GM20431 (cell line): ENCODE results near the gene PLSCR1.
"Not testable (repeated sequence)": the region's sequence is repeated elsewhere in the genome, so short reads cannot be mapped to it uniquely, and the experiment has no call there.

Experiments used
- in situ Hi-C: fragments of 300-500 bp; cut with MseI, MboI; formaldehyde crosslinking; loops from one replicate; pipeline ENCODE4 v1.15.0; 2020; ENCODE audit warnings: low sequenced_read_pairs; ENCODE audit not compliant: unreplicated experiment

PLSCR1 gene

DNA sequence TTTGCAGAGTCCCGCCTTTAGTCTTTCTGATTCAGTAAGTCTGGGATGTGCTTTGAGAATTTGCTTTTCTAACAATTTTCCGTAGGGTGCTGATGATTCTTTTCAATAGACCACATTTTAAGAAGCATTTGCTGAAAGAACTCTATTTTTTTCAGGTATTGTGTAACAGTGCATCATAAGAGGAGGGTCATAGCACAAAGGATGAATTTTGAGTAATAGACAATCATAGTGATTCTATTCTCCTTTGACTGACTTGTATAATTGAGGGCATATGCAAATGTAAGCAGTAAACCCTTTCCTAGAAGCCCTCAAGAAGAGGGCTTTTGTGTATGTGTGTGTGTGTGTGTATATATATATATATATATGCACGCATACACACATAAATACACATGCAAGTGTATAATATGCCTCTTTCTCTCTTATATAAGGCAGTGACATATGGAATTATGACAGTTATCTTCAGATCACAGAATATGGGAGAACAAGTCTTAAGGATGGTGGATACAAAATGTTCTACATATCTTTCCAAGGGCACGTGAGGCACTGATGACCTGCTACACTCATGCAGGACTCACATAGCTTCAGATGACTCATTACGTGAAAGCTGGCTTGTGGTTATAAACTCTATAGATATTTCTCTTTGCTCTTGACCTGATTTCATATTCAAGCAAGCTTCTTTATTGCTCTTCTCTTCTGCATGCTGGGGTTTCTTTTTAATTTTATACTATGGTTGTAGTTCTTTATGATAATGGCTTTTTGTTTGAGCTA is 6.5 kb upstream of the PLSCR1 start:
- in situ Hi-C loops: loop anchor here (25.0 kb wide), 1 partner anchor 339 kb away; no protein-coding TSS in a partner anchor

DNA sequence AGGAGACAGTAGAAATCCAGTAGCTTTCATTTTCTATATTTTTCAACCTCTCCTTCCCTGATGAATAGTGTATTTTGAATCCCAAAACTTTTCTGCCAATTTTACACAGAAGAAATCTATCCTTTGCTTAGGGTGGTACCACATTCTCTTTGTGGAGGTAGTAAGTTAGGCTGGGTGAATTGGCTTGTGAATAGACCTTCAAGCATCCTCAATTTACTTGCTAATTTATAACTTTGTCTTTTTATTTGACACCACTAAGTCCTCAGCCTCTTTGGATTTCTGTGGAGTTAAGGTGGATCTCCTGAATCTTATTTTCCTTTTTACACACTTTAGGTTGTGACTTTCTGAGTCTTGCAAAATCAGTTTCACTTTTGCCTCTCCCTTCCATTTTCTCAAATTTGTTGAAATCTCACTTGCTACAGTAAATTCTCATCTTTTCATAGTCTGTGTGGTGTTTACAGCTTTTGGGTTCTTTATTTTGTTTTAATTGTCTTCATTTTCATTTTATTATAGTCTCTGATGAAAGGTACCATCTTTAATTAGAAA is 5.7 kb upstream of the PLSCR1 start:
- in situ Hi-C loops: loop anchor here (25.0 kb wide), 1 partner anchor 338 kb away; no protein-coding TSS in a partner anchor

- in situ Hi-C loops: no loop called here
Measured at GRCh38 chr3:146547235-146547835, 2.9 kb upstream of the PLSCR1 start.

DNA sequence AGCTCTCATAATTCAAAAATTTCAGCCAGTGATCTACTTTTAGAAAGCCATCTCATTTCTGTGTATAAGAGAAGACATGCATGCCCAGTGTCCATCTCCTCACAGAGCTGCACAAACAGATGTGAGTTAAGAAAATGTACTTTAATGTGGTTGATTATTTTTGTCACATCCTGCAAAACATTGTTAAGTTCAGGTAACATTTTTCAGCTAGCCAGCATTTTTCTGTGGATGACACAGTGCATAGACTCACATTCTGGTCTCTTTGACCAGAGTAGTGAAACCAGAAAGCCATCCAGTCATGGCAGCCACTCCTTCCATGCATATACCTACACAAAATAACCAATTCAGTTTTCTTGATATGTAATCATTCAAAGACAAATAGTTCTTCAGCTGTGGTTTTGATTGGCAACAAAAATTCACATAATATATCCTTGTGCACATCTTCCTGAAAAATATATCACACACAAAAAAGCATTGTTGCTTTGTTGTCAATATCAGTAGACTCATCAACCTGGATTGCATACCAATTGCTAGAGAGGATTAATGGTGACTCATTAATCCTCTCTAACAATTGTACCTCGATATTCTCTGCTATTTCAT is 2.1 kb upstream of the PLSCR1 start:
- in situ Hi-C loops: no loop called here

- in situ Hi-C loops: no loop called here
Measured at GRCh38 chr3:146544929-146545528, 622 bp upstream of the PLSCR1 start.

GRCh38 chr3:146543461-146544001 is 876 bp downstream of the PLSCR1 start:
- in situ Hi-C loops: no loop called here

GRCh38 chr3:146542978-146543377 is 1.4 kb downstream of the PLSCR1 start:
- in situ Hi-C loops: no loop called here

- in situ Hi-C loops: no loop called here
Measured at GRCh38 chr3:146542179-146542578, 2.2 kb downstream of the PLSCR1 start.

GRCh38 chr3:146540978-146541377 is 3.4 kb downstream of the PLSCR1 start:
- in situ Hi-C loops: no loop called here

- in situ Hi-C loops: no loop called here
Measured at GRCh38 chr3:146540236-146540635, 4.2 kb downstream of the PLSCR1 start.

DNA sequence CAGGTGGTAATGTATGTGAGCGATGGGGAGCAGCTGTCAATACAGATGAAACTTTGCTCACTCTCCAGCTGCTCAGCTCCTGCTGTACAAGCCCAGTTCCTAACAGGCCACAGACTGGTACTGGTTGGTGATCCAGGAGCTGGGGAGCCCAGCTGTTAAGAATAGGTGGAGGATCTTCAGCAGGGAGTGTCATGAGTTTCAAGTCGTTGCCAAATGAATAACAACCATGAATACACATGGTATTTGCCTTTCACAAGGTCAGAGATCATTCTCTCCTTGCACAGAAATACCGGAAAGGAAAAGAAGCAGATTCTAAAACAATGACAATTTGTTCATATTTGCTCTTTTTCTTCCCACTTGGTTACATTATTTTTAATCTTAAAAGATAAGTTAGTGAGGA is 5.1 kb downstream of the PLSCR1 start:
- in situ Hi-C loops: no loop called here

GRCh38 chr3:146537603-146538002 is 6.8 kb downstream of the PLSCR1 start:
- in situ Hi-C loops: no loop called here

DNA sequence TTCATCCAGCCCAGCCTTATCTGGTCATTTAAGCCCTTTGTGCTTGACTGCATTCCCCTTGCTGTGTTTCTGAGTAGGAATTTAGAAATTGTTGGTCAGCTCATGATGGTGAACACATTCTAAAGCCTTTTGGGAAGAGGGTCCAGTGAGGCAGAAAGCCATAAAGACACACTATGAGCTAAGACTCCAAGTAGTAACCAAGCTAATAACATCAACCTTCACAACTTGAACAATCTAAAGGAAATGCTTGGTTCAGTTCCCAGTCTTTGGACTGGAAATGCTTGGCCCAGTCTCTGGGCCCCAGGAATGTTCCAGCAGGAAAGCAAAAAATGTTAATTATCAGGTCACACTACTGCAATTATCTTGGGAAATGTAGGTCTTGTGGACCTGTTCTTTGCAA is 7.7 kb downstream of the PLSCR1 start:
- in situ Hi-C loops: no loop called here

DNA sequence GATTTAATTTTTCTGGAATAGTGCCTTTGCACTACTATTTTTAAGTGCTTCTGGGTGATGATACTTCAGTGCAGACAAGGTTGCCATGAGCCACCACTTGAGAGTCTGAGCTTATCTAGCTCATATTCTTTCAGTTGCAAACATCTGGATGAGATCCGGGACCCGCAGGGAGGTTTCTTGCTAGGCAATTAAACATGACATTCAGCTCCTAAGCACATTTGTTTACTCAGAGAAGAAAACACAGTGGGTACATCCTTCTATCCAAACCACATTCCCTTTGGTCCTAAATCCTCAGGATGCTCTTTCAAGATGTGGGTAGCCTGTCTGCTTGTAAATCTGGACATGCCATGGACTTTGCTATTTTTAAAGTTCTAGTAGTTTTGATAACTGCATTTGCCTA is 12.0 kb downstream of the PLSCR1 start:
- in situ Hi-C loops: no loop called here

GRCh38 chr3:146530609-146531008 is 13.8 kb downstream of the PLSCR1 start:
- in situ Hi-C loops: no loop called here

DNA sequence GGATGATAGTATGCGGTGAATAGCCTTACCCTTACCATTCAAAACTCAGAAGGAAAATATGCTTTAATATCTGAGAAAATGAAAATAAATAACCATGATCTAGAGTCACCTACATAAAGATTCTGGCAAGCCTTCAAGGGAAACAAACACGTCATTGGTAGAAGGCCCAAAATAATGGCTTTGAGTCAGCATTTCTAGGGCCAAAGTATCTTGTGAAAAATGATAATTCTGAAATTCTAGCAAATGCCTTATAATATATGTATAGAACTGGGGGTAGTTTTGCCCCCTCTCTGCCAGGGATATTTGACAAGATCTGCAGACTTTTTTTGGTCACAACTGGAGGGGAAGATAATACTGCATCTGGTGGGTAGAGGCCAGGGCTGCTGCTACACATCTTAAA is 15.4 kb downstream of the PLSCR1 start:
- in situ Hi-C loops: no loop called here

DNA sequence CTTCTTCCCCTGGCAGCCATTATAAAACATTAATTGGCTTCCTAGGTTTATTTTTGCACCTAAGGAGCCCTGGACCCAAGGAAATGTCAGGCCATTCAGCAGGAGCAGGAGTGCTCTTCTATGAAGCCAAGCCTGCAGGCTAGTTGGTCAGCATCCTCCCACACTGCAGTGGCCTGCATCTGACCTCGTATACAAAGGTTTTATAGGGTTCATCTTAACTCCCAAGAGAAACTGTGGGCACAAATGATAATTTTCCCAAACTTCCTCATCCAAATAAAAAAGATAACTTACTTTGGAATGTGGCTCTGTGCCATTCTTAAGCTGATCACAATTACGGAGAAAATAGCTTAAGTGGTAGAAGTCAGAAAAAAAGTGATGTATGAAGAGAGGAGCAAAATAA is 19.4 kb downstream of the PLSCR1 start:
- in situ Hi-C loops: no loop called here

DNA sequence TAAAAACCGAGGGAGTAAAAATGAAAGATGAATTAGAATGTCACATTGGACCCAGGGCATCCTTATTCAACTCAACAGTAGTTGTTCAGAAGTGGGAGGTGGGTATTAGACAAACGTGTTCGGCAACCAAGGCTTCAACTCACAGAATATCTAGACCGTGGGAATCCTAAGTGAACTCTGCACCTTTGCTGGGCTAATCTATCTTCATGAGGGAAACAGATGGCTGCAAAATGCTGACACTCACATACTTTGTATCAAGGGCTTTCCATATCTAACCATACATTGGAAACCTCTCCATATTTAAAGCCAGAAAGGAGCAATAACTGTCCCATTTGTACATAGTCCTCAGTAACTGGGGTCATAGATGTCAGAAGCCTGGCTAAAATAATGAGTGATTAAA is 20.9 kb downstream of the PLSCR1 start:
- in situ Hi-C loops: no loop called here

- in situ Hi-C loops: not testable (repeated sequence)
Measured at GRCh38 chr3:146522174-146523158, 21.9 kb downstream of the PLSCR1 start.
